ENCODE measurements around the gene HNRNPA0.

HNRNPA0 gene

GRCh38 chr5:137741718-137742117 lies 12.4 kb downstream of the HNRNPA0 start:
- H2AK5ac ChIP-seq (ENCODE audit: low read depth, low read length): no peak overlapping the region
- H3K14ac ChIP-seq (ENCODE audit: low read length): no peak overlapping the region
- no peak overlapping the region for H2BK12ac ChIP-seq (ENCODE audit: low read length)
- H3K4me3 ChIP-seq (ENCODE audit: low read length in 2 of 2): no peak overlapping the region
- H4K91ac ChIP-seq (ENCODE audit: low read depth, low read length, poor library complexity): no peak overlapping the region
- no peaks in the 10 kb centered on the region for H3K79me1 ChIP-seq (ENCODE audit: low read depth, low read length)
- H3K9ac ChIP-seq (ENCODE audit: low read depth, low read length, poor library complexity): no peak overlapping the region
- no peaks in the 10 kb centered on the region for H3K4me1 ChIP-seq (ENCODE audit: control insufficient read depth in 2 of 2, insufficient read depth in 1 of 2, low read depth in 1 of 2, low read length in 2 of 2)
- H3K23ac ChIP-seq (ENCODE audit: low read depth, low read length, poor library complexity): no peak overlapping the region
- WGBS, 2 donors (ENCODE audit: extremely low coverage in 2 of 2, insufficient read length in 2 of 2, insufficient replicate concordance in 1 of 2): no CpG with 5 or more reads among the region's 8 CpGs
- H2BK5ac ChIP-seq (ENCODE audit: low read length): no peak overlapping the region
- no peak overlapping the region for H2AFZ ChIP-seq (ENCODE audit: low read length)
- no peak overlapping the region for H3K4ac ChIP-seq (ENCODE audit: low read length)
- no peak overlapping the region for H3K4me2 ChIP-seq (ENCODE audit: insufficient read depth, low read length, poor library complexity, severe bottlenecking)
- H2BK15ac ChIP-seq (ENCODE audit: low read length): no peak overlapping the region
- no peaks in the 10 kb centered on the region for H3K9me3 ChIP-seq (replicated peaks in 1 of 2; ENCODE audit: control insufficient read depth in 2 of 2, insufficient read depth in 1 of 2, low read depth in 1 of 2, low read length in 2 of 2)
- H4K8ac ChIP-seq (ENCODE audit: low read depth, low read length): no peak overlapping the region
- peaks cover 0 to 6% (median 0%) of the 10 kb centered on the region in 3 experiments for H3K27me3 ChIP-seq (ENCODE audit: control insufficient read depth in 3 of 3, insufficient read depth in 3 of 3, low read depth in 1 of 3, low read length in 3 of 3)
- H3K36me3 ChIP-seq (replicated peaks in 1 of 2; ENCODE audit: control insufficient read depth in 2 of 2, insufficient read depth in 2 of 2, low read length in 2 of 2): no peaks in the 10 kb centered on the region
- no peak overlapping the region for H2BK120ac ChIP-seq (ENCODE audit: low read depth, low read length)
- DNase-seq (ENCODE audit: low spot score): no peak
- no peak overlapping the region for H3K18ac ChIP-seq (ENCODE audit: low read length)
- no peak overlapping the region for H3K27ac ChIP-seq (replicated peaks; ENCODE audit: low read length)

- Histone ChIP-seq H2BK12ac (ENCODE audit: low read length) (no peak overlapping the region), H3K23ac (ENCODE audit: low read depth, low read length, poor library complexity) (no peak overlapping the region), H3K4me2 (ENCODE audit: insufficient read depth, low read length, poor library complexity, severe bottlenecking) (no peak overlapping the region), H2AK5ac (ENCODE audit: low read depth, low read length) (no peak overlapping the region), H3K27ac (replicated peaks; ENCODE audit: low read length) (no peak overlapping the region), H3K9me3 (replicated peaks in 1 of 2; ENCODE audit: control insufficient read depth in 2 of 2, insufficient read depth in 1 of 2, low read depth in 1 of 2, low read length in 2 of 2) (no peaks in the 10 kb centered on the region), H3K79me1 (ENCODE audit: low read depth, low read length) (no peaks in the 10 kb centered on the region), H2BK5ac (ENCODE audit: low read length) (no peak overlapping the region), H3K9ac (ENCODE audit: low read depth, low read length, poor library complexity) (no peak overlapping the region), H3K4me1 (ENCODE audit: control insufficient read depth in 2 of 2, insufficient read depth in 1 of 2, low read depth in 1 of 2, low read length in 2 of 2) (no peaks in the 10 kb centered on the region), H4K91ac (ENCODE audit: low read depth, low read length, poor library complexity) (no peak overlapping the region), H2BK15ac (ENCODE audit: low read length) (no peak overlapping the region), H2BK120ac (ENCODE audit: low read depth, low read length) (no peak overlapping the region), H3K14ac (ENCODE audit: low read length) (no peak overlapping the region), H4K8ac (ENCODE audit: low read depth, low read length) (no peak overlapping the region), H3K4ac (ENCODE audit: low read length) (no peak overlapping the region), H2AFZ (ENCODE audit: low read length) (no peak overlapping the region), H3K27me3 (ENCODE audit: control insufficient read depth in 3 of 3, insufficient read depth in 3 of 3, low read depth in 1 of 3, low read length in 3 of 3) (peaks cover 0 to 6% (median 0%) of the 10 kb centered on the region in 3 experiments), H3K4me3 (ENCODE audit: low read length in 2 of 2) (no peak overlapping the region), H3K36me3 (replicated peaks in 1 of 2; ENCODE audit: control insufficient read depth in 2 of 2, insufficient read depth in 2 of 2, low read length in 2 of 2) (no peaks in the 10 kb centered on the region), H3K18ac (ENCODE audit: low read length) (no peak overlapping the region)
- WGBS, 2 donors (ENCODE audit: extremely low coverage in 2 of 2, insufficient read length in 2 of 2, insufficient replicate concordance in 1 of 2): no CpG with 5 or more reads among the region's 4 CpGs
- no peak for DNase-seq (ENCODE audit: low spot score)
Measured at GRCh38 chr5:137739737-137740136, 14.4 kb downstream of the HNRNPA0 start.

- H3K27ac ChIP-seq (replicated peaks; ENCODE audit: low read length): no peak overlapping the region
- H3K9me3 ChIP-seq (replicated peaks in 1 of 2; ENCODE audit: control insufficient read depth in 2 of 2, insufficient read depth in 1 of 2, low read depth in 1 of 2, low read length in 2 of 2): no peaks in the 10 kb centered on the region
- no peak overlapping the region for H2BK12ac ChIP-seq (ENCODE audit: low read length)
- H2BK120ac ChIP-seq (ENCODE audit: low read depth, low read length): no peak overlapping the region
- H3K18ac ChIP-seq (ENCODE audit: low read length): no peak overlapping the region
- no peak overlapping the region for H4K91ac ChIP-seq (ENCODE audit: low read depth, low read length, poor library complexity)
- H3K23ac ChIP-seq (ENCODE audit: low read depth, low read length, poor library complexity): no peak overlapping the region
- no peak overlapping the region for H3K4ac ChIP-seq (ENCODE audit: low read length)
- no peak overlapping the region for H3K4me2 ChIP-seq (ENCODE audit: insufficient read depth, low read length, poor library complexity, severe bottlenecking)
- H2AK5ac ChIP-seq (ENCODE audit: low read depth, low read length): no peak overlapping the region
- peaks cover 0 to 6% (median 0%) of the 10 kb centered on the region in 3 experiments for H3K27me3 ChIP-seq (ENCODE audit: control insufficient read depth in 3 of 3, insufficient read depth in 3 of 3, low read depth in 1 of 3, low read length in 3 of 3)
- no peak overlapping the region for H2BK15ac ChIP-seq (ENCODE audit: low read length)
- no peak overlapping the region for H2BK5ac ChIP-seq (ENCODE audit: low read length)
- H3K79me1 ChIP-seq (ENCODE audit: low read depth, low read length): no peaks in the 10 kb centered on the region
- H3K14ac ChIP-seq (ENCODE audit: low read length): no peak overlapping the region
- H3K4me3 ChIP-seq (ENCODE audit: low read length in 2 of 2): no peak overlapping the region
- H3K36me3 ChIP-seq (replicated peaks in 1 of 2; ENCODE audit: control insufficient read depth in 2 of 2, insufficient read depth in 2 of 2, low read length in 2 of 2): no peaks in the 10 kb centered on the region
- no peak overlapping the region for H3K9ac ChIP-seq (ENCODE audit: low read depth, low read length, poor library complexity)
- DNase-seq (ENCODE audit: low spot score): no peak
- no CpG with 5 or more reads among the region's 3 CpGs for WGBS, 2 donors (ENCODE audit: extremely low coverage in 2 of 2, insufficient read length in 2 of 2, insufficient replicate concordance in 1 of 2)
- no peak overlapping the region for H2AFZ ChIP-seq (ENCODE audit: low read length)
- H3K4me1 ChIP-seq (ENCODE audit: control insufficient read depth in 2 of 2, insufficient read depth in 1 of 2, low read depth in 1 of 2, low read length in 2 of 2): peaks cover 5 to 7% of the 10 kb centered on the region in 2 donors
- no peak overlapping the region for H4K8ac ChIP-seq (ENCODE audit: low read depth, low read length)
Measured at GRCh38 chr5:137738947-137739346, 15.2 kb downstream of the HNRNPA0 start.

- H3K14ac ChIP-seq (ENCODE audit: low read length): no peak overlapping the region
- no peak overlapping the region for H3K23ac ChIP-seq (ENCODE audit: low read depth, low read length, poor library complexity)
- no peak overlapping the region for H2BK15ac ChIP-seq (ENCODE audit: low read length)
- no peak overlapping the region for H3K4me3 ChIP-seq (ENCODE audit: low read length in 2 of 2)
- H3K4ac ChIP-seq (ENCODE audit: low read length): no peak overlapping the region
- WGBS, 2 donors (ENCODE audit: extremely low coverage in 2 of 2, insufficient read length in 2 of 2, insufficient replicate concordance in 1 of 2): no CpG with 5 or more reads among the region's 5 CpGs
- no peaks in the 10 kb centered on the region for H3K9me3 ChIP-seq (replicated peaks in 1 of 2; ENCODE audit: control insufficient read depth in 2 of 2, insufficient read depth in 1 of 2, low read depth in 1 of 2, low read length in 2 of 2)
- no peak overlapping the region for H4K8ac ChIP-seq (ENCODE audit: low read depth, low read length)
- H3K27me3 ChIP-seq (ENCODE audit: control insufficient read depth in 3 of 3, insufficient read depth in 3 of 3, low read depth in 1 of 3, low read length in 3 of 3): peaks cover 0 to 6% (median 0%) of the 10 kb centered on the region in 3 experiments
- no peak overlapping the region for H2BK5ac ChIP-seq (ENCODE audit: low read length)
- H3K4me2 ChIP-seq (ENCODE audit: insufficient read depth, low read length, poor library complexity, severe bottlenecking): no peak overlapping the region
- H2AK5ac ChIP-seq (ENCODE audit: low read depth, low read length): no peak overlapping the region
- H3K36me3 ChIP-seq (replicated peaks in 1 of 2; ENCODE audit: control insufficient read depth in 2 of 2, insufficient read depth in 2 of 2, low read length in 2 of 2): no peaks in the 10 kb centered on the region
- no peak overlapping the region for H3K27ac ChIP-seq (replicated peaks; ENCODE audit: low read length)
- H2BK12ac ChIP-seq (ENCODE audit: low read length): no peak overlapping the region
- H3K9ac ChIP-seq (ENCODE audit: low read depth, low read length, poor library complexity): no peak overlapping the region
- no peak for DNase-seq (ENCODE audit: low spot score)
- no peaks in the 10 kb centered on the region for H3K79me1 ChIP-seq (ENCODE audit: low read depth, low read length)
- H3K4me1 ChIP-seq (ENCODE audit: control insufficient read depth in 2 of 2, insufficient read depth in 1 of 2, low read depth in 1 of 2, low read length in 2 of 2): peaks cover 9 to 11% of the 10 kb centered on the region in 2 donors
- no peak overlapping the region for H2BK120ac ChIP-seq (ENCODE audit: low read depth, low read length)
- no peak overlapping the region for H2AFZ ChIP-seq (ENCODE audit: low read length)
- no peak overlapping the region for H3K18ac ChIP-seq (ENCODE audit: low read length)
- no peak overlapping the region for H4K91ac ChIP-seq (ENCODE audit: low read depth, low read length, poor library complexity)
Measured at GRCh38 chr5:137737349-137738131, 16.6 kb downstream of the HNRNPA0 start.

Data from neuronal stem cell (in vitro differentiated cells).